ENCODE data around the gene TMEM60. TPM values are rescaled to one million over a fixed set of nuclear protein-coding genes. Genes with fewer than 3 reads are reported as not detected.

Gene TMEM60
- total RNA-seq, 3 donors from 2014 or later = 12.4 to 20.5 (median 17.4) TPM

- intact Hi-C loops (cut with DNase I, micrococcal nuclease) = no loop called here
- Histone ChIP-seq H3K4me3 (no peak overlapping the region), H3K9me3 (peaks cover 6% of the 10 kb centered on the region), H3K36me3 (ENCODE audit: low read depth) (no peaks in the 10 kb centered on the region), H3K4me1 (ENCODE audit: low read depth) (no peaks in the 10 kb centered on the region)
- DNase-seq = no peak
- TF ChIP-seq, protein P1, sequence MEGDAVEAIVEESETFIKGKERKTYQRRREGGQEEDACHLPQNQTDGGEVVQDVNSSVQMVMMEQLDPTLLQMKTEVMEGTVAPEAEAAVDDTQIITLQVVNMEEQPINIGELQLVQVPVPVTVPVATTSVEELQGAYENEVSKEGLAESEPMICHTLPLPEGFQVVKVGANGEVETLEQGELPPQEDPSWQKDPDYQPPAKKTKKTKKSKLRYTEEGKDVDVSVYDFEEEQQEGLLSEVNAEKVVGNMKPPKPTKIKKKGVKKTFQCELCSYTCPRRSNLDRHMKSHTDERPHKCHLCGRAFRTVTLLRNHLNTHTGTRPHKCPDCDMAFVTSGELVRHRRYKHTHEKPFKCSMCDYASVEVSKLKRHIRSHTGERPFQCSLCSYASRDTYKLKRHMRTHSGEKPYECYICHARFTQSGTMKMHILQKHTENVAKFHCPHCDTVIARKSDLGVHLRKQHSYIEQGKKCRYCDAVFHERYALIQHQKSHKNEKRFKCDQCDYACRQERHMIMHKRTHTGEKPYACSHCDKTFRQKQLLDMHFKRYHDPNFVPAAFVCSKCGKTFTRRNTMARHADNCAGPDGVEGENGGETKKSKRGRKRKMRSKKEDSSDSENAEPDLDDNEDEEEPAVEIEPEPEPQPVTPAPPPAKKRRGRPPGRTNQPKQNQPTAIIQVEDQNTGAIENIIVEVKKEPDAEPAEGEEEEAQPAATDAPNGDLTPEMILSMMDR (IDR thresholded peaks at IDR 0.05) = no peak
- ATAC-seq = no peak
Measured at GRCh38 chr7:77830649-77831355, 32.6 kb upstream of the TMEM60 start.

DNA sequence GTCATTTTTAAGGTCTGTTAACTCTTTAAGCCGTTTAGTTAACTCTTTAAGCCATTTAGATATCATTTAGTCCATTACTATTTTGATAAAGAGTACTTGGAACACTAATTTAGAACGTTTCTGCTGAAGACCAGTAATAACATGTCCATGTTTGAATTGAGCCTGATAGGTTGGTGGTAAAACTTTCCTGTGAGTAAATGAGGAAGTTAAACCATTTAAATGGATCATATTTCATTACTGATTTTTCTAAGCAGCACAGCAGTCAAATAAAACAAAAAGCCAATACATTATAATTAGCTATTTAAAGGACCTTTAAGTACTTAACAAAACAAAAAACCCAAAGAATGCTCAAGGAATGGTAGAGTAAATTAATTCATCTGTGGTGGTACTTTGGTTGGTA is 29.8 kb upstream of the TMEM60 start:
- DNase-seq (no peak), ATAC-seq (no peak)
- intact Hi-C loops (cut with DNase I, micrococcal nuclease) = no loop called here
- H3K36me3 ChIP-seq (ENCODE audit: low read depth) = no peaks in the 10 kb centered on the region
- H3K9me3 ChIP-seq = peaks cover 8% of the 10 kb centered on the region
- TF ChIP-seq, protein P1 (IDR thresholded peaks at IDR 0.05) = no peak
- no peaks in the 10 kb centered on the region for H3K4me1 ChIP-seq (ENCODE audit: low read depth)
- H3K4me3 ChIP-seq = no peak overlapping the region

DNA sequence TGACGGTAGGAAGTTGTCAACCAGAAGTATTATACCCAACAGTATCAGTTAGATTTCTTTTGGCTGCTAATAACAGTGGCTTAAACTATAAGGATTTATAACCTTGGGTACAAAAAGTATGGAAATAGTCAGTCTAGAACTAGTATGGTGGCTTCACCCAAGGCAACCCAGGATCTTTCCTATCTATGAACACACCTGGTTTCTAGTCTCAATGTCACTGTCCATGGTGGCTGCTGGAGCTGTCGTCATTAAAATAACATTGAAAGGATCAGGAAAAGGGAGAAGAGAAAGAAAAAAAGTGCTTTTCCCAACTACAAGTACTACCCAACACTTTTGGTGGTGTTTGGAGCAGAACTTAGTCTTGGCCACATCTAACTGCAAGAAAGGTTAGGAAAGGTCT is 28.1 kb upstream of the TMEM60 start:
- intact Hi-C loops (cut with DNase I, micrococcal nuclease) = no loop called here
- ATAC-seq (no peak), DNase-seq (no peak)
- Histone ChIP-seq H3K4me3 (no peak overlapping the region), H3K4me1 (ENCODE audit: low read depth) (no peaks in the 10 kb centered on the region), H3K36me3 (ENCODE audit: low read depth) (no peaks in the 10 kb centered on the region), H3K9me3 (peaks cover 20% of the 10 kb centered on the region)
- TF ChIP-seq, protein P1 (IDR thresholded peaks at IDR 0.05) = no peak

- H3K4me1 ChIP-seq (ENCODE audit: low read depth) = no peaks in the 10 kb centered on the region
- DNase-seq (no peak), ATAC-seq (no peak)
- H3K4me3 ChIP-seq = no peak overlapping the region
- H3K36me3 ChIP-seq (ENCODE audit: low read depth) = no peaks in the 10 kb centered on the region
- H3K9me3 ChIP-seq = peaks cover 32% of the 10 kb centered on the region
- intact Hi-C loops (cut with DNase I, micrococcal nuclease) = no loop called here
- TF ChIP-seq, protein P1 (IDR thresholded peaks at IDR 0.05) = no peak
Measured at GRCh38 chr7:77825131-77825530, 26.9 kb upstream of the TMEM60 start.

DNA sequence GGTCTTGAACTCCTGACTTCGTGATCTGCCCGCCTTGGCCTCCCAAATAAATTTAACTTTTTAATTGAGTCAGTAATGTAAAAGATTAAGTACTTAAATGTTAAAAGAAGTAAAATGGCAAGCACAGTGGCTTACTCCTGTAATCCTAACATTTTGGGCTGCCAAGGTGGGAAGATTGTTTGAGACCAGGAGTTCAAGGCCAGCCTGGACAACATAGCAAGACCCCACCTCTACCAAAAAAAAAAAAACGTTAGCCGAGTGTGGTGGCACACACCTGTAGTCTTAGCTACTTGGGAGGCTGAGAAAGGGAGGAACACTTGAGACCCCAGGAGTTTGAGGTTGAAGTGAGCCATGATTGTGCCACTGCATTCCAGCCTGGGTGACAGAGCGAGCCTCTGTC is 26.4 kb upstream of the TMEM60 start:
- DNase-seq (no peak), ATAC-seq (no peak)
- TF ChIP-seq, protein P1 (IDR thresholded peaks at IDR 0.05) = no peak
- peaks cover 37% of the 10 kb centered on the region for H3K9me3 ChIP-seq
- no peaks in the 10 kb centered on the region for H3K4me1 ChIP-seq (ENCODE audit: low read depth)
- no peaks in the 10 kb centered on the region for H3K36me3 ChIP-seq (ENCODE audit: low read depth)
- intact Hi-C loops (cut with DNase I, micrococcal nuclease) = no loop called here
- no peak overlapping the region for H3K4me3 ChIP-seq
